ENCODE results near the gene ATP2B3. TPM values are rescaled to one million over a fixed set of nuclear protein-coding genes. Genes with fewer than 3 reads are reported as not detected.

Gene ATP2B3
- total and polyA plus RNA-seq, 2 of the 4 experiments (the other 2 are of a cell fraction) = under 0.01 to 0.03 TPM

DNA sequence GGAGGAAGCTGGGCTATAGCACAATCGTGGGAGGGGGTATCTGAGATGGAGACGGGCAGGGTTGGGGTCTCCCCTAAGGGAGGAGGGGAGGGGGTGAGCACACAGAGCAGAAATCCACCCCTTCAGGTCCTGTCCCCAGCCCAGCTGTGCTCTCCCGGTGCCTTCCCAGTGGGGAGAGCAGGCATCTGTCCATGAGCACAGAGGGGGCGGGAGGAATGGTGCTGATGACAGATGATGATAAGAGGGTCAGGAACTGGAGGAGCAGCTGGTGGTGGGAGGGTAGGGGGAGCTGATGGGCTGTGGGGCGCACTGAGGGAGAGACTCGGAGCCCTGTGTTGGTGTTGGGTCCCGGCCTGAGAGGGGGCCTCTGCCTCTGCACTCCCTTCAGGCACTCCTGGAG is 8.6 kb downstream of the ATP2B3 start:
- TF ChIP-seq RAD21 (IDR thresholded peaks at IDR 0.05; ENCODE audit: low read length) (no peak), SMC3 (IDR thresholded peaks at IDR 0.05; ENCODE audit: low read depth, low read length) (no peak), CEBPB (IDR thresholded peaks at IDR 0.05; ENCODE audit: low read depth, low read length) (no peak), CHD1 (IDR thresholded peaks at IDR 0.05; ENCODE audit: low read depth, low read length) (no peak), CTCF (conservative IDR thresholded peaks at IDR 0.05; ENCODE audit: low read depth, low read length) (no peak), POLR2A (IDR thresholded peaks at IDR 0.05; ENCODE audit: low read depth, low read length) (no peak), RFX5 (IDR thresholded peaks at IDR 0.05; ENCODE audit: low read depth, low read length) (no peak), MXI1 (IDR thresholded peaks at IDR 0.05; ENCODE audit: borderline replicate concordance, low read depth, low read length) (no peak), MAZ (IDR thresholded peaks at IDR 0.05; ENCODE audit: borderline replicate concordance, low read depth, low read length) (no peak), FOS (IDR thresholded peaks at IDR 0.05; ENCODE audit: low read depth, low read length) (no peak), BHLHE40 (IDR thresholded peaks at IDR 0.05; ENCODE audit: low read depth, low read length) (no peak), NFE2L2 (IDR thresholded peaks at IDR 0.05; ENCODE audit: low read depth, low read length) (no peak), MAFK (IDR thresholded peaks at IDR 0.05; ENCODE audit: low read depth, low read length) (no peak), ELK1 (IDR thresholded peaks at IDR 0.05; ENCODE audit: borderline replicate concordance, low read depth, low read length) (no peak), RCOR1 (IDR thresholded peaks at IDR 0.05; ENCODE audit: insufficient replicate concordance, low read length) (no peak)
- TF ChIP-seq, protein P1, sequence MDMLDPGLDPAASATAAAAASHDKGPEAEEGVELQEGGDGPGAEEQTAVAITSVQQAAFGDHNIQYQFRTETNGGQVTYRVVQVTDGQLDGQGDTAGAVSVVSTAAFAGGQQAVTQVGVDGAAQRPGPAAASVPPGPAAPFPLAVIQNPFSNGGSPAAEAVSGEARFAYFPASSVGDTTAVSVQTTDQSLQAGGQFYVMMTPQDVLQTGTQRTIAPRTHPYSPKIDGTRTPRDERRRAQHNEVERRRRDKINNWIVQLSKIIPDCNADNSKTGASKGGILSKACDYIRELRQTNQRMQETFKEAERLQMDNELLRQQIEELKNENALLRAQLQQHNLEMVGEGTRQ (IDR thresholded peaks at IDR 0.05; ENCODE audit: low read depth, low read length) = no peak
- Histone ChIP-seq H2AFZ (replicated peaks; ENCODE audit: low read length, poor library complexity) (no peak overlapping the region), H3K27ac (ENCODE audit: insufficient read depth, low read length) (no peak overlapping the region), H3K9ac (ENCODE audit: low read depth, low read length) (no peak overlapping the region), H2BK120ac (ENCODE audit: low read depth, low read length) (no peak overlapping the region), H4K20me1 (ENCODE audit: insufficient read depth, low read length) (no peaks in the 10 kb centered on the region), H3K4me2 (ENCODE audit: low read depth, low read length) (no peak overlapping the region), H2BK20ac (ENCODE audit: low read depth, low read length) (no peak overlapping the region), H4K5ac (ENCODE audit: low read depth, low read length) (no peak overlapping the region), H3K9me3 (ENCODE audit: control insufficient read depth, insufficient read depth, low read length) (peaks cover 2% of the 10 kb centered on the region; the same call in 1 of the 2 replicates), H3K23ac (ENCODE audit: low read depth, low read length) (no peak overlapping the region), H3K14ac (replicated peaks; ENCODE audit: low read depth, low read length) (no peak overlapping the region), H3K4me1 (ENCODE audit: control insufficient read depth, insufficient read depth, low read length) (no peaks in the 10 kb centered on the region), H3K18ac (ENCODE audit: low read depth, low read length) (no peak overlapping the region), H3K79me1 (ENCODE audit: low read depth in 1 of 2, low read length in 2 of 2) (no peaks in the 10 kb centered on the region), H4K91ac (ENCODE audit: insufficient read depth, low read depth, low read length) (no peak overlapping the region), H2AK9ac (replicated peaks; ENCODE audit: low read depth, low read length, poor library complexity) (no peak overlapping the region), H3K56ac (ENCODE audit: extremely low read depth, insufficient read depth, low read length) (no peak overlapping the region), H4K8ac (ENCODE audit: low read depth in 2 of 2, low read length in 2 of 2) (no peak overlapping the region), H3K4ac (ENCODE audit: low read depth, low read length) (no peak overlapping the region), H3K4me3 (ENCODE audit: insufficient read depth, low read depth, low read length) (no peak overlapping the region), H2BK5ac (ENCODE audit: low read depth, low read length, poor library complexity, severe bottlenecking) (no peak overlapping the region), H3K27me3 (ENCODE audit: control insufficient read depth, insufficient read depth, low read length) (peaks cover 27% of the 10 kb centered on the region; the same call in 1 of the 2 replicates), H3K9me1 (ENCODE audit: insufficient read depth, low read length) (no peaks in the 10 kb centered on the region), H3K36me3 (ENCODE audit: control insufficient read depth, insufficient read depth, low read length) (no peaks in the 10 kb centered on the region), H2BK15ac (ENCODE audit: low read depth, low read length) (no peak overlapping the region), H2AK5ac (ENCODE audit: low read depth, low read length) (no peak overlapping the region)
- dilution Hi-C loops (cut with HindIII; ENCODE audit: low sequenced_read_pairs, unreplicated experiment) = no loop called here
- no TSS peak for BruUV-seq (replicated peaks)
- ATAC-seq (ENCODE audit: low read depth) = no peak
- intact Hi-C loops (cut with micrococcal nuclease) = no loop called here
- ChIA-PET CTCF (no interaction called here), POLR2A (ENCODE audit: unreplicated experiment) (no interaction called here)
- 17% methylated on average over 1 of the region's 7 CpGs; no CpG with 5 or more reads in 1 of the 2 experiments for WGBS, 2 experiments (ENCODE audit: extremely low coverage in 2 of 2, insufficient read length in 1 of 2)
- DNase-seq = no peak
- in situ Hi-C loops (cut with MboI; ENCODE audit: low sequenced_read_pairs) = no loop called here
